Right lobe of liver (tissue), 4 donors: ENCODE data around the gene KIRREL3.

Source experiments
- POLR2A ChIP-seq: fragments of 450-650 bp; IDR thresholded peaks from one replicate; pipeline ENCODE4 v1.6.1; 2017; ENCODE audit warnings: antibody characterized with exemption, mild to moderate bottlenecking
- TF ChIP-seq, protein P1 (sequence below), 4 donors: fragments of 200-600 bp in 3 of 4; fragments of 450-650 bp in 1 of 4; IDR thresholded peaks; one replicate each; pipeline versions ENCODE4 v1.5.1 to v1.8.0; 2016 to 2022; ENCODE audit warnings: antibody characterized with exemption in 4 of 4, mild to moderate bottlenecking in 2 of 4
- donor health status: DM: no; HTN: no; CAD: no.
- donor health status: DM: no; HTN: no; CAD: no.
- donor health status: DM: no; HTN: yes; CAD: no.

DNA sequence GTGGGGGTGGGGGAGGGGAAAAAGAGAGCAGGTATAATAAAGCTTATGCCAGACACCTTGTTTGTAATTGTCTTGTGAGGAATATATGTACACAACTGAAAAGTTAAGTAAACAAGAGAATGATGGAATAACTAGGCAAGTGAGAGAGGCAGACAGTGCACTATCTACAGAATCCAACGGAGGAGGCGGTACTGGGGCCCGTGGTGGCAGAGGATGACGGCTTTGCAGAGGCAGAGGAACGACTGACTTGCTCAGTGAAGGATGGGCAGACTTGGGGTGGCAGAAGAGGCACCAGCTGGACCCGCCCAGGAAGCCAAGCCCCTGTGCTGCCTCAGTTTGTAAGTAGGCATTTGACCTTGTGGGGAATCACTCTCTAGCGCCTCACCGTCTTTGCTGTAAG, 347.5 kb downstream of the KIRREL3 start:
- TF ChIP-seq, protein P1, sequence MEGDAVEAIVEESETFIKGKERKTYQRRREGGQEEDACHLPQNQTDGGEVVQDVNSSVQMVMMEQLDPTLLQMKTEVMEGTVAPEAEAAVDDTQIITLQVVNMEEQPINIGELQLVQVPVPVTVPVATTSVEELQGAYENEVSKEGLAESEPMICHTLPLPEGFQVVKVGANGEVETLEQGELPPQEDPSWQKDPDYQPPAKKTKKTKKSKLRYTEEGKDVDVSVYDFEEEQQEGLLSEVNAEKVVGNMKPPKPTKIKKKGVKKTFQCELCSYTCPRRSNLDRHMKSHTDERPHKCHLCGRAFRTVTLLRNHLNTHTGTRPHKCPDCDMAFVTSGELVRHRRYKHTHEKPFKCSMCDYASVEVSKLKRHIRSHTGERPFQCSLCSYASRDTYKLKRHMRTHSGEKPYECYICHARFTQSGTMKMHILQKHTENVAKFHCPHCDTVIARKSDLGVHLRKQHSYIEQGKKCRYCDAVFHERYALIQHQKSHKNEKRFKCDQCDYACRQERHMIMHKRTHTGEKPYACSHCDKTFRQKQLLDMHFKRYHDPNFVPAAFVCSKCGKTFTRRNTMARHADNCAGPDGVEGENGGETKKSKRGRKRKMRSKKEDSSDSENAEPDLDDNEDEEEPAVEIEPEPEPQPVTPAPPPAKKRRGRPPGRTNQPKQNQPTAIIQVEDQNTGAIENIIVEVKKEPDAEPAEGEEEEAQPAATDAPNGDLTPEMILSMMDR (IDR thresholded peaks at IDR 0.05), result no peak
- TF ChIP-seq POLR2A, result no peak
